Tibial nerve (tissue), 4 donors: ENCODE measurements around the gene SCEL.

ENCODE experiments used
- EP300 ChIP-seq, 2 donors: sonication (generic); formaldehyde crosslinking; IDR thresholded peaks; one replicate each; pipeline ENCODE4 v1.6.1; 2017; ENCODE audit warnings: antibody characterized with exemption in 2 of 2, mild to moderate bottlenecking in 1 of 2
- POLR2A ChIP-seq, 2 donors: fragments of 450-650 bp; IDR thresholded peaks; one replicate each; pipeline ENCODE4 v1.6.1; 2017; ENCODE audit warnings: antibody characterized with exemption in 2 of 2, mild to moderate bottlenecking in 2 of 2, moderate library complexity in 2 of 2
- TF ChIP-seq, protein P1 (sequence below), 5 experiments: fragments of 200-600 bp in 3 of 5; fragments of 450-650 bp in 2 of 5; sonication (generic) in 3 of 5; IDR thresholded peaks; one replicate each; pipeline ENCODE4 v1.5.1; 2016 to 2019; ENCODE audit warnings: antibody characterized with exemption in 5 of 5, mild to moderate bottlenecking in 3 of 5, moderate library complexity in 2 of 5

GRCh38 chr13:77599351-77599750 lies 63.8 kb downstream of the SCEL start:
- TF ChIP-seq, protein P1, sequence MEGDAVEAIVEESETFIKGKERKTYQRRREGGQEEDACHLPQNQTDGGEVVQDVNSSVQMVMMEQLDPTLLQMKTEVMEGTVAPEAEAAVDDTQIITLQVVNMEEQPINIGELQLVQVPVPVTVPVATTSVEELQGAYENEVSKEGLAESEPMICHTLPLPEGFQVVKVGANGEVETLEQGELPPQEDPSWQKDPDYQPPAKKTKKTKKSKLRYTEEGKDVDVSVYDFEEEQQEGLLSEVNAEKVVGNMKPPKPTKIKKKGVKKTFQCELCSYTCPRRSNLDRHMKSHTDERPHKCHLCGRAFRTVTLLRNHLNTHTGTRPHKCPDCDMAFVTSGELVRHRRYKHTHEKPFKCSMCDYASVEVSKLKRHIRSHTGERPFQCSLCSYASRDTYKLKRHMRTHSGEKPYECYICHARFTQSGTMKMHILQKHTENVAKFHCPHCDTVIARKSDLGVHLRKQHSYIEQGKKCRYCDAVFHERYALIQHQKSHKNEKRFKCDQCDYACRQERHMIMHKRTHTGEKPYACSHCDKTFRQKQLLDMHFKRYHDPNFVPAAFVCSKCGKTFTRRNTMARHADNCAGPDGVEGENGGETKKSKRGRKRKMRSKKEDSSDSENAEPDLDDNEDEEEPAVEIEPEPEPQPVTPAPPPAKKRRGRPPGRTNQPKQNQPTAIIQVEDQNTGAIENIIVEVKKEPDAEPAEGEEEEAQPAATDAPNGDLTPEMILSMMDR (IDR thresholded peaks at IDR 0.05) = no peak
- TF ChIP-seq POLR2A (IDR thresholded peaks at IDR 0.05) (no peak), EP300 (IDR thresholded peaks at IDR 0.05) (no peak)
